Heart right ventricle (tissue), 16 donors: ENCODE results near the gene FAM222B. TPM values are rescaled to one million over a fixed set of nuclear protein-coding genes. Genes with fewer than 3 reads are reported as not detected.
"Not testable (repeated sequence)": the region's sequence is repeated elsewhere in the genome, so short reads cannot be mapped to it uniquely, and the experiment has no call there.

Experiments used
- ATAC-seq, 8 donors: fragments of 200-7000 bp; cut with Tn5 transposase; one replicate each; pipeline ENCODE4 v1.9.1; 2020; ENCODE audit warnings: mild to moderate bottlenecking in 8 of 8, moderate library complexity in 8 of 8, moderate number of reproducible peaks in 1 of 8
- DNase-seq, 2 donors: peaks; one replicate each; pipeline ENCODE4 v3.0.0-alpha.2; 2020
- H3K27ac ChIP-seq, 10 donors: fragments of 200-600 bp; sonication (generic) in 2 of 10; one replicate each; pipeline versions ENCODE4 v1.5.0 to v1.8.0; 2020 to 2022; ENCODE audit warnings: mild to moderate bottlenecking in 3 of 10
- H3K27me3 ChIP-seq, 7 donors: fragments of 200-600 bp; one replicate each; pipeline ENCODE4 v1.8.0; 2021 to 2022; ENCODE audit warnings: mild to moderate bottlenecking in 2 of 7
- H3K36me3 ChIP-seq, 9 donors: fragments of 200-600 bp; sonication (generic) in 1 of 9; one replicate each; pipeline versions ENCODE4 v1.5.0 to v1.8.0; 2020 to 2022; ENCODE audit warnings: mild to moderate bottlenecking in 2 of 9
- H3K4me1 ChIP-seq, 9 donors: fragments of 200-600 bp; sonication (generic) in 1 of 9; one replicate each; pipeline versions ENCODE4 v1.5.0 to v1.8.0; 2020 to 2022; ENCODE audit warnings: mild to moderate bottlenecking in 4 of 9
- H3K4me3 ChIP-seq, 10 donors: fragments of 200-600 bp; sonication (generic) in 2 of 10; one replicate each; pipeline versions ENCODE4 v1.5.0 to v1.8.0; 2020 to 2022; ENCODE audit warnings: mild to moderate bottlenecking in 7 of 10, moderate library complexity in 2 of 10
- H3K9me3 ChIP-seq, 11 donors: fragments of 200-600 bp in 10 of 11; sonication (generic) in 2 of 11; one replicate each; pipeline versions ENCODE4 v1.5.0 to v1.8.0; 2013 to 2022; ENCODE audit warnings: mild to moderate bottlenecking in 2 of 11, control low read depth in 1 of 11, moderate library complexity in 1 of 11
- CTCF ChIP-seq, 9 donors: fragments of 200-600 bp; sonication (generic) in 2 of 9; IDR thresholded peaks; one replicate each; pipeline versions ENCODE4 v1.5.0 to v1.8.0; 2021 to 2022; ENCODE audit warnings: antibody characterized with exemption in 9 of 9, mild to moderate bottlenecking in 5 of 9, moderate library complexity in 1 of 9
- WGBS, 2 donors: extraction: QIAGEN DNeasy Blood & Tissue Kit; methylation state at CpG; one replicate each; pipeline ENCODE4 v1.1.7; 2013; ENCODE audit warnings: inconsistent platforms in 1 of 2; 5-methylcytosine and 5-hydroxymethylcytosine counted together
- intact Hi-C, 10 donors: fragments of 100-400 bp; cut with DNase I; formaldehyde crosslinking; loops; one replicate each; pipeline versions ENCODE4 v1.11.1 to v1.14.2; 2022
- polyA plus RNA-seq, 2 donors: library from polyadenylated mRNA; stranded (reverse); fragments of 200-250 nt; gene quantifications; one replicate each; pipeline ENCODE4 v1.2.3, GENCODE V29; 2013
- total RNA-seq, 10 donors: library from RNA; stranded (reverse); fragmentation: NEBNext Ultra II Directional in 3 of 10; extraction: Animal tissue kit (Norgen Biotek cat#: 25700) in 3 of 10; gene quantifications; one replicate each; pipeline versions ENCODE4 v1.2.1 to v1.2.4, GENCODE V29; 2021 to 2023
- donor health status: Arrhythmogenic right ventricular cardiomyopathy.
- donor health status: ischemic (EF 13 %, LVEDD 7.1; RV severe dilation, severe dysfunction).
- donor health status: healthy with polysubstance abuse.
- donor health status: DM: no; HTN: yes; CAD: no.
- donor health status: DM: no; HTN: no; CAD: no.
- donor health status: ischemic (EF 25% LVEDD 6.9; RV normal size, moderate dysfunction).
- donor health status: ischemic (EF 25% LVEDD 5.7; RV mildly dilated, moderate dysfunction).
- donor health status: healthy.
- donor health status: DM: yes; HTN: yes; CAD: no.
- donor health status: Ischemic cardiomyopathy.
- donor health status: ischemic (EF 35%, LVEDD 5.7; RV mildly dilated, moderate dysfunction).
- donor health status: nonischemic (EF 11% LVEDD 7.7; RV severe dilation, severe dysfunction).
- donor health status: DM: yes; HTN: yes; CAD: no.
- donor health status: PGD.
- donor health status: ischemic (EF 29% LVEDD 5.4; RV normal size, mild dysfunction).
- donor health status: nonischemic (EF 23%, LVEDD 6.1; RV moderate dilation, normal function).

The FAM222B gene
- total and polyA plus RNA-seq, 12 donors, result 8.7 to 19.4 (median 15.3) TPM

DNA sequence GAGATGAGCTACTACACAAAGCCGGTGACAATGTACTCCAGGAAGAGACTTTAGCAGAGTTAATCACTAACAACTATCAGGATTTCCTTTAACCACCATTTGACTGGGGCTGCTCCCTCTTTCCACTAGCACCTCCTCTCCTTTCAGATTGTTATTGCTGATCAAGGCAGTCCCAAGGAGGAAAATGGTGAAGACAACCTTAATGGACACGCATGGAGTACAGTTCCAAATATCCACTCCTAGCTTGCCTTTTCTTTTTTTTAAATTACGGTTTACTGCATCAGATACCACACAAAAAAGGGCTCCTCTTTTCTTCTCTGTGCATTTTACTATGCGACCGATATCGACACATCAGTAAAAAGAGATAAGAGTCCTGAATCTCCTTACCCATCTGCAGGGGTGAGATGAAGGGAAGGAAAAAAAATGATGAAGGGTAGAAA is 30.9 kb downstream of the FAM222B start:
- Histone ChIP-seq H3K27me3 (no peaks in the 10 kb centered on the region), H3K27ac (peak overlapping the region in 9 of 10 donors; percentile 73 to 92 (median 87)), H3K9me3 (no peaks in the 10 kb centered on the region), H3K4me3 (peak overlapping the region; percentile 71 to 98 (median 93)), H3K36me3 (peaks cover 0 to 1% (median 0%) of the 10 kb centered on the region in 9 donors), H3K4me1 (peaks cover 0 to 54% (median 38%) of the 10 kb centered on the region in 9 donors)
- DNase-seq (no peak), ATAC-seq (no peak)
- 4 to 17% methylated on average over 6 of the region's 6 CpGs for WGBS, 2 donors
- TF ChIP-seq CTCF (IDR thresholded peaks at IDR 0.05), result no peak
- intact Hi-C loops, result loop anchor here in 3 of 10 donors (2.0 to 10.0 kb wide), 2 partner anchors 47 to 83 kb away; partner anchors contain the start of gene NEK8 (in 1 of the 3)

GRCh38 chr17:28810437-28810836 is 32.2 kb downstream of the FAM222B start:
- WGBS, 2 donors, result 95% methylated on average over 1 of the region's 1 CpG
- Histone ChIP-seq H3K27ac (no peak overlapping the region), H3K4me3 (no peak overlapping the region), H3K4me1 (peaks cover 0 to 54% (median 38%) of the 10 kb centered on the region in 9 donors), H3K9me3 (no peaks in the 10 kb centered on the region), H3K36me3 (peaks cover 0 to 14% (median 0%) of the 10 kb centered on the region in 9 donors), H3K27me3 (no peaks in the 10 kb centered on the region)
- intact Hi-C loops, result loop anchor here in 2 of 10 donors (10.0 kb wide), 1 partner anchor 46 kb away; no protein-coding TSS in a partner anchor
- TF ChIP-seq CTCF (IDR thresholded peaks at IDR 0.05), result no peak
- no peak for ATAC-seq
- no peak for DNase-seq

DNA sequence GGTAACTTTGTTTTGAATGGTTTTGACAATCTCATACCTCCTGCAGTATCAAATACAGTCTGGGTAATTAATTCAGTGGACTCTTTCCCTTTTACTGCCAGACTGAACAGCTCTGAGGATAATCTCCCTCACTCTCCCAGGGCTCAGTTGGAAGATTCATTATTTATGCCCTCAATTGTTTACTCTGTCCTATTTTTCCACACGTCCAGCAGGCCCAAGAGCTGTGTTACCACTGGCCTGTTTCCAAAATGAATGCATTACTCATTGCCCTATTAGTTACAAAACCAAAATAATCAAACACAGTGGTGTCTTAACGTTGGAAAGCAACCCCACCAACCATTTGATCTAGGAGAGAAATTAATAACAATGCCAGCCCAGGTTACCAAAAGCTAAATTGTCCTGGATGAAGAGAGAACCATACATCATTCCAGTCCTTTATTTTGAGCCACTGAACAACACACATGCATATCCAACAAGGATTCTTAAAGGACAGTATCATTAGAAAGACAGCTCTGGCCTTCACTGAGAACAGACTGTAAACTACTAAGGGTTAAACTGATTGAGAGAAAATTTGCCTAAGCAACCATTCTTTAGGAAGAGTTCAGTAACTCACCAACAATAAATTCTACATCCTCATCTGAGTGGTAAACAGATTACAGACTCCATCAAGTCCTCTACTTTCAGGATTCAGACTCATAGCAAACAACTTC is 34.5 kb downstream of the FAM222B start:
- H3K4me3 ChIP-seq, result no peak overlapping the region
- H3K27ac ChIP-seq, result peak overlapping the region; percentile 27 to 81 (median 54)
- no peaks in the 10 kb centered on the region for H3K9me3 ChIP-seq
- H3K4me1 ChIP-seq, result peaks cover 0 to 50% (median 38%) of the 10 kb centered on the region in 9 donors
- no peak for TF ChIP-seq CTCF (IDR thresholded peaks at IDR 0.05)
- WGBS, 2 donors, result 3 to 5% methylated on average over 2 of the region's 2 CpGs
- intact Hi-C loops, result loop anchor here in 1 of 10 donors (5.0 kb wide), 1 partner anchor 46 kb away; no protein-coding TSS in a partner anchor
- peaks cover 0 to 37% (median 0%) of the 10 kb centered on the region in 9 donors for H3K36me3 ChIP-seq
- DNase-seq (no peak), ATAC-seq (peak in 1 of 8 donors; percentile 11)
- no peaks in the 10 kb centered on the region for H3K27me3 ChIP-seq

GRCh38 chr17:28796062-28796461 is 46.5 kb downstream of the FAM222B start:
- ATAC-seq (no peak), DNase-seq (no peak)
- Histone ChIP-seq H3K9me3 (no peaks in the 10 kb centered on the region), H3K27ac (no peak overlapping the region), H3K4me1 (peaks cover 0 to 16% (median 0%) of the 10 kb centered on the region in 9 donors), H3K4me3 (no peak overlapping the region), H3K27me3 (no peaks in the 10 kb centered on the region), H3K36me3 (peaks cover 0 to 6% (median 0%) of the 10 kb centered on the region in 9 donors)
- WGBS, 2 donors, result 60 to 65% methylated on average over 2 of the region's 2 CpGs
- intact Hi-C loops, result no loop called here
- no peak for TF ChIP-seq CTCF (IDR thresholded peaks at IDR 0.05)

GRCh38 chr17:28794846-28795441 is 47.6 kb downstream of the FAM222B start:
- H3K4me3 ChIP-seq, H3K36me3 ChIP-seq, ATAC-seq, DNase-seq, H3K27me3 ChIP-seq, H3K9me3 ChIP-seq, H3K27ac ChIP-seq, intact Hi-C loops: not testable (repeated sequence)
- peaks cover 0 to 16% (median 0%) of the 10 kb centered on the region in 9 donors for H3K4me1 ChIP-seq
- WGBS, 2 donors, result 95% methylated on average over 14 of the region's 14 CpGs
